ENCODE data around the gene DES. TPM values are rescaled to one million over a fixed set of nuclear protein-coding genes. Genes with fewer than 3 reads are reported as not detected.

DES gene
- total and polyA plus RNA-seq, 2 donors (not counting 1 experiment from before 2014, with no cell fraction given), result not detected

- TF ChIP-seq CTCF (IDR thresholded peaks at IDR 0.05) (no peak), EZH2 (IDR thresholded peaks at IDR 0.05; ENCODE audit: borderline replicate concordance, insufficient read depth, low read depth, low read length, poor library complexity, severe bottlenecking) (no peak)
- Mint-ChIP-seq H3K27ac (peak overlapping the region; percentile 17), H3K9me3 (ENCODE audit: insufficient read depth) (no peaks in the 10 kb centered on the region), H3K4me1 (no peaks in the 10 kb centered on the region), H3K4me3 (no peak overlapping the region), H3K27me3 (peaks cover 31% of the 10 kb centered on the region)
- no peaks in the 10 kb centered on the region for H4K20me1 ChIP-seq (ENCODE audit: control insufficient read depth, insufficient read depth, low read length, poor library complexity, severe bottlenecking)
- intact Hi-C loops (cut with micrococcal nuclease), result no loop called here
- H3K4me3 ChIP-seq (ENCODE audit: control extremely low read depth in 1 of 5, extremely low read depth in 1 of 5, insufficient read depth in 1 of 5, low read depth in 2 of 5, low read length in 4 of 5), result no peak overlapping the region
- no peaks in the 10 kb centered on the region for H3K36me3 ChIP-seq (replicated peaks in 1 of 2; ENCODE audit: control extremely low read depth in 1 of 2, control insufficient read depth in 1 of 2, extremely low read depth in 1 of 2, insufficient read depth in 2 of 2, low read length in 1 of 2)
- H3K9me3 ChIP-seq (ENCODE audit: control extremely low read depth in 1 of 3, control insufficient read depth in 2 of 3, insufficient read depth in 1 of 3, low read length in 2 of 3), result no peaks in the 10 kb centered on the region
- ChIA-PET POLR2A (no interaction called here), CTCF (no interaction called here)
- 83% methylated on average over 6 of the region's 7 CpGs for WGBS (ENCODE audit: insufficient coverage)
- no peak overlapping the region for H3K27ac ChIP-seq (ENCODE audit: low read length in 2 of 2)
- no peak for ATAC-seq (ENCODE audit: low read depth)
- H3K9ac ChIP-seq (ENCODE audit: low read length), result no peak overlapping the region
- no peak for DNase-seq
- H2AFZ ChIP-seq (ENCODE audit: insufficient read depth, low read depth, low read length, poor library complexity, severe bottlenecking), result no peak overlapping the region
- no peaks in the 10 kb centered on the region for H3K4me1 ChIP-seq (ENCODE audit: control insufficient read depth in 2 of 2, insufficient read depth in 2 of 2, low read length in 2 of 2)
- H3K27me3 ChIP-seq (replicated peaks in 1 of 4; ENCODE audit: control extremely low read depth in 1 of 4, control insufficient read depth in 3 of 4, insufficient read depth in 4 of 4, low read length in 3 of 4), result peaks cover 0 to 12% (median 0%) of the 10 kb centered on the region in 4 experiments
- H3K79me2 ChIP-seq (ENCODE audit: control insufficient read depth, insufficient read depth, low read length), result no peaks in the 10 kb centered on the region
- no peak overlapping the region for H3K4me2 ChIP-seq (replicated peaks; ENCODE audit: low read depth, low read length, poor library complexity, severe bottlenecking)
These were observed 7.9 kb downstream of the DES start for GRCh38 chr2:219426068-219426443.

GRCh38 chr2:219426534-219427136 lies 8.5 kb downstream of the DES start:
- TF ChIP-seq EZH2 (IDR thresholded peaks at IDR 0.05; ENCODE audit: borderline replicate concordance, insufficient read depth, low read depth, low read length, poor library complexity, severe bottlenecking), result no peak
- TF ChIP-seq CTCF (IDR thresholded peaks at IDR 0.05), result no peak
- ChIA-PET POLR2A (no interaction called here), CTCF (no interaction called here)
- Histone ChIP-seq H2AFZ (ENCODE audit: insufficient read depth, low read depth, low read length, poor library complexity, severe bottlenecking) (no peak overlapping the region), H3K9ac (ENCODE audit: low read length) (no peak overlapping the region), H3K27ac (ENCODE audit: low read length in 2 of 2) (no peak overlapping the region), H3K4me3 (ENCODE audit: control extremely low read depth in 1 of 5, extremely low read depth in 1 of 5, insufficient read depth in 1 of 5, low read depth in 2 of 5, low read length in 4 of 5) (no peak overlapping the region), H3K27me3 (replicated peaks in 1 of 4; ENCODE audit: control extremely low read depth in 1 of 4, control insufficient read depth in 3 of 4, insufficient read depth in 4 of 4, low read length in 3 of 4) (peaks cover 0 to 8% (median 0%) of the 10 kb centered on the region in 4 experiments), H3K4me1 (ENCODE audit: control insufficient read depth in 2 of 2, insufficient read depth in 2 of 2, low read length in 2 of 2) (no peaks in the 10 kb centered on the region), H3K4me2 (replicated peaks; ENCODE audit: low read depth, low read length, poor library complexity, severe bottlenecking) (no peak overlapping the region), H3K9me3 (ENCODE audit: control extremely low read depth in 1 of 3, control insufficient read depth in 2 of 3, insufficient read depth in 1 of 3, low read length in 2 of 3) (no peaks in the 10 kb centered on the region), H4K20me1 (ENCODE audit: control insufficient read depth, insufficient read depth, low read length, poor library complexity, severe bottlenecking) (no peaks in the 10 kb centered on the region), H3K36me3 (replicated peaks in 1 of 2; ENCODE audit: control extremely low read depth in 1 of 2, control insufficient read depth in 1 of 2, extremely low read depth in 1 of 2, insufficient read depth in 2 of 2, low read length in 1 of 2) (no peaks in the 10 kb centered on the region), H3K79me2 (ENCODE audit: control insufficient read depth, insufficient read depth, low read length) (no peaks in the 10 kb centered on the region)
- Mint-ChIP-seq H3K4me1 (no peaks in the 10 kb centered on the region), H3K9me3 (ENCODE audit: insufficient read depth) (no peaks in the 10 kb centered on the region), H3K27me3 (peaks cover 28% of the 10 kb centered on the region), H3K4me3 (no peak overlapping the region), H3K27ac (no peak overlapping the region)
- ATAC-seq (ENCODE audit: low read depth), result no peak
- 64% methylated on average over 2 of the region's 7 CpGs for WGBS (ENCODE audit: insufficient coverage)
- DNase-seq, result no peak
- intact Hi-C loops (cut with micrococcal nuclease), result no loop called here
